Activated T-cell treated with anti-CD3 and anti-CD28 coated beads, Interleukin-2, amount 50 U/mL, for 4 hours (primary cell): Measurements from ENCODE around the gene MARCHF9. TPM values are rescaled to one million over a fixed set of nuclear protein-coding genes. Genes with fewer than 3 reads are reported as not detected.

Experiments
- ATAC-seq, 2 donors: fragments of 200-7000 bp; cut with Tn5 transposase; one replicate each; pipeline ENCODE4 v1.10.0; 2021
- DNase-seq: peaks from one replicate; pipeline ENCODE4 v3.0.0-alpha.2; 2020
- H3K27me3 Mint-ChIP-seq: one replicate; pipeline ENCODE4 v1.8.0; 2021; ENCODE audit warnings: low read depth, mixed read lengths
- H3K36me3 Mint-ChIP-seq: one replicate; pipeline ENCODE4 v1.8.0; 2022; ENCODE audit warnings: mixed read lengths; ENCODE audit not compliant: insufficient read depth
- H3K4me1 Mint-ChIP-seq: one replicate; pipeline ENCODE4 v1.8.0; 2021; ENCODE audit warnings: low read depth, mixed read lengths
- H3K4me3 Mint-ChIP-seq: one replicate; pipeline ENCODE4 v1.8.0; 2021; ENCODE audit warnings: mild to moderate bottlenecking, moderate library complexity, mixed read lengths
- H3K9me3 Mint-ChIP-seq: one replicate; pipeline ENCODE4 v1.8.0; 2021; ENCODE audit warnings: mixed read lengths
- total RNA-seq, 3 donors: library from RNA; stranded (reverse); gene quantifications; one replicate each; pipeline ENCODE4 v1.2.1, GENCODE V29; 2021

MARCHF9 gene
- total RNA-seq, 3 donors from 2014 or later: 15.7 to 17.6 (median 17.3) TPM

DNA sequence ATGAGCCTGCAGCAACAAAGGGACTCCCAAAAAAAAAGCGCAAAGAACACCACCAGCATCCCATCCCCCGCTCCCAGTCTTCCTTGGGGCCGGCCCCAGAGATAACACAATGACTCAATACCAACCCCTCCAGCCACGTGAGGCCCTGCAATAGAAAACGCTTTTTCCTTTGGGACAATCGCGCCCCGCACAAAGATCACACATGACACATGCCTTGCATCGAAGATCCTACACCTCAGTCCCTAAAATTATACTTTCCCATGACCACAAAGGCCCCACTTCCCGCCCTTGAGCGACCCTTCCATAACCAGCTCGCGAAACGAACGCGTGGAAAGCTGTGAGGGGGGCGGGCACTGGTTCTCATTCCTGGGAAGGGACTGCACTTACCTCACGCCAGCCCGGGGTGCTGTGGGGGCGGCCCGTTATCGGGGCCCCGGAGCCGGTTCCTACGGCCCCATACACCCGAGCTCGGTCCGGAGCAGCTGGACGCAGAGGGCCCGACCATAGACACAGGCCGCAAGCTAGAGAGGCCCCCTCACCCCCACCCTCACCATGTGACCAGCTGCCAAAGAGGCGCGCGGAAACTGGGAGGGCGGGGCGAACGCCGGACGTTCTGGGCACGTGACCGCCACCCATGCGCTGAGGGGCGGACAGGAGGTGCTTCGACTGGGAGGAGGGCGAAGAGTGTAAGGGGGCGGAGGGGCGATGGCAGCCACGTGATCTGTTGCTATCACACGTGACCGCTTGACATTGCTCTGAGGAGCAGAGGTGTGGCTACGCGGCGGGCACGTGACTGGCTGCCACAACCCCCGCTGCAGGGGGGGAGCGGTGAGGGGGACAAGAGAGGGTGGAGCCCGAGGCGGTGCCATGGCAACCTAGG is 2.9 kb upstream of the MARCHF9 start, which contains the start of gene CDK4:
Gene CDK4, minus strand, starts transcription at position 523 of the 880 bp plus-strand sequence. CDS start 593 bp downstream, outside the sequence.
- Mint-ChIP-seq H3K4me3 (peak within 1 kb of the TSS; percentile 96), H3K4me1 (peaks cover 53% of the 10 kb centered on the region), H3K9me3 (no peaks in the 10 kb centered on the region), H3K36me3 (peaks cover 30% of the 10 kb centered on the region), H3K27me3 (no peaks in the 10 kb centered on the region)
- ATAC-seq (peak; percentile 71 to 76), DNase-seq (peak; percentile 96)

DNA sequence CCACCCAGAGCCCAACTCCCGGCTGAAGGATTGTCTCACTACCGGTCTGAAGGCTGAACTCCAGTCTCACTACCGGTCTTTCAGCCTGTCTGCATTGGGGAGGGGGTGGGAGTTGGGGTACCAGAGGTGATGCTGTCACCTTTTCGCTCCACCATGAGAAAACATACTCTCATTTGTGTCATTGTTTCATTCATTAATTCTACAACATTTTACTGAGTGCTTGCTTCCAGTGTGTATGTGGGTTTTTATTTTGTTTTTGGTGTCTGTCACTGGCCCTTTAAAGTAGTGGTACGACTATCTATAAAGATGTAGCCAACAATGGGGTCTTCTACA is 2.3 kb upstream of the MARCHF9 start:
- Mint-ChIP-seq H3K9me3 (no peaks in the 10 kb centered on the region), H3K36me3 (peaks cover 25% of the 10 kb centered on the region), H3K4me1 (peaks cover 54% of the 10 kb centered on the region), H3K27me3 (no peaks in the 10 kb centered on the region), H3K4me3 (peak overlapping the region; percentile 96)
- DNase-seq (no peak), ATAC-seq (no peak)

DNA sequence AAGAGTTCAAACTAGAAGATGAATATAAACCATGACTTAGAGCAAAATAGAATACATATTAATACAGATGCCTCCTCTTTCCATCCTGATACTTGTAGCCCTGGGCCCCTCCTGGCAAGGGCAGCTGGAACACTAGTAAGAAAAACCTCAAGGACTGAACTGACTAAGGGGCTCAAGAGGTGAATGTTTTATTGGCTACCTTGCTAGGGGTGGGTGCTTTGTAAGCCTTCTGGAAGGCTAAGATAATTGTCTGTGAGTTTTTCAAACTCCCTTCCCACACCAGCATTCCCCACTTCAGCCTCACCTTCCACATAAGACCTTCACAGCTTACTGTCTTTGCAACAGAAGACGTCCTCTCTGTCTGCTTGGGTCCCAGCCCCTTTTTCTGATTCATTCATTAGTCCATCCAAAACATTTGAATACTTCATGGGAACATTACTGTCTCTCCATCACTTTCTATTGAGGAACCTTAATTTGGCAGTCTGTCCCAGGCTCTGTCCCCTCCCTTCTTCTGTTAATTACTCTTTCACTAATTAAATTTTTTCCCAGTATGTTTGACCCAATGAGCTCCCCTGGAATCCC is 1.1 kb upstream of the MARCHF9 start:
- no peaks in the 10 kb centered on the region for H3K27me3 Mint-ChIP-seq
- ATAC-seq (no peak), DNase-seq (no peak)
- peaks cover 54% of the 10 kb centered on the region for H3K4me1 Mint-ChIP-seq
- peak overlapping the region; percentile 86 for H3K4me3 Mint-ChIP-seq
- no peaks in the 10 kb centered on the region for H3K9me3 Mint-ChIP-seq
- H3K36me3 Mint-ChIP-seq: peaks cover 24% of the 10 kb centered on the region

DNA sequence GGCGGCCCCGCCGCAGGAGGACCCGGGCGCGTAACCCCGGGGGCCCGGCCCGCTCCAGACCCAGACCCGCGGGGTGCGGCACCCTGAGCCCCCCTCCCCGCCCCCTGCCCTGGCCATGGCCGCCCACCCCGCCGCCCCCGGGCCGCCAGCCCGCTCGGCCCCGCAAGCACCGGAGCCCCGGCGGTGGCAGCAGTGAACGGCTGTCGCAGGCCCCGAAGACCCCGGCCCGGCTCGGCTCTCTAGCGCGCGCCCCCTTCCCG is 221 bp downstream of the MARCHF9 start:
- H3K36me3 Mint-ChIP-seq: peaks cover 24% of the 10 kb centered on the region
- no peak overlapping the region for H3K4me3 Mint-ChIP-seq
- H3K9me3 Mint-ChIP-seq: no peaks in the 10 kb centered on the region
- DNase-seq: no peak
- no peaks in the 10 kb centered on the region for H3K27me3 Mint-ChIP-seq
- H3K4me1 Mint-ChIP-seq: peaks cover 60% of the 10 kb centered on the region
- no peak for ATAC-seq

DNA sequence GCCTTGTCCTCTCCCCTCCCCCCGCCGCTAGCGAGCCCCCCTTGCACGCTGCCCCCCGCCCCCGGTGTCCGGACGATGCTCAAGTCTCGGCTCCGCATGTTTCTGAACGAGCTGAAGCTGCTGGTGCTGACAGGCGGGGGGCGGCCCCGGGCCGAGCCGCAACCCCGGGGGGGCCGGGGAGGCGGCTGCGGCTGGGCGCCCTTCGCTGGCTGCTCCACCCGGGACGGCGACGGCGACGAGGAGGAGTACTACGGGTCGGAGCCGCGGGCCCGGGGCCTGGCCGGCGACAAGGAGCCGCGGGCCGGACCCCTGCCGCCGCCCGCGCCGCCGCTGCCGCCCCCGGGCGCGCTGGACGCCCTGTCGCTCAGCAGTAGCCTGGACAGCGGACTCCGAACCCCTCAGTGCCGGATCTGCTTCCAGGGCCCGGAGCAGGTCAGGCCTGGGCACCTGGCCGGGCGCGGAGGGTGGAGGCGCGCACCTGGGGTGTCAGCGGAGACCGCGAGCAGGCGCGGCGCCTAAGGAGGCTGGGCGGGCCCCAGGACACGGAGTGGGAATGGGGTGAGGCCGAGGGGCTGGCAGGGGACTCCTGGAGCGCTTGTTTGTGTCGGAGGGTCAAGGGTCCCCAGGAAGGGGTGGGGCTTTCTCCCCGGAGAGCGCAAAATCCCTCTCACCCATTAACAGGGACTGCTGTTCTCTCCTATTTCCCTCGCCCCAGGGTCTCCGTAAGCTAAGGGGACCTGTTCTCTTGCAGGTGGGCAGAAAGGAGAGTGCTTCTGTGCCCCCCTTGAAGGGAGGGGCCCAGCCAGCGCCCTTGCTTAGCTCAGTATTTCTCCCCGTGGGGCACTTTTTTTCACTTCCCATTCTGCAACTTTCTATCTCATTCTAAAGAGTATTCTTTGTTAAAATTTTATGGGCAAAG is 810 bp downstream of the MARCHF9 start:
- H3K4me3 Mint-ChIP-seq: peak overlapping the region; percentile 84
- H3K4me1 Mint-ChIP-seq: peaks cover 54% of the 10 kb centered on the region
- peaks cover 18% of the 10 kb centered on the region for H3K36me3 Mint-ChIP-seq
- ATAC-seq (no peak), DNase-seq (no peak)
- H3K27me3 Mint-ChIP-seq: no peaks in the 10 kb centered on the region
- H3K9me3 Mint-ChIP-seq: no peaks in the 10 kb centered on the region

DNA sequence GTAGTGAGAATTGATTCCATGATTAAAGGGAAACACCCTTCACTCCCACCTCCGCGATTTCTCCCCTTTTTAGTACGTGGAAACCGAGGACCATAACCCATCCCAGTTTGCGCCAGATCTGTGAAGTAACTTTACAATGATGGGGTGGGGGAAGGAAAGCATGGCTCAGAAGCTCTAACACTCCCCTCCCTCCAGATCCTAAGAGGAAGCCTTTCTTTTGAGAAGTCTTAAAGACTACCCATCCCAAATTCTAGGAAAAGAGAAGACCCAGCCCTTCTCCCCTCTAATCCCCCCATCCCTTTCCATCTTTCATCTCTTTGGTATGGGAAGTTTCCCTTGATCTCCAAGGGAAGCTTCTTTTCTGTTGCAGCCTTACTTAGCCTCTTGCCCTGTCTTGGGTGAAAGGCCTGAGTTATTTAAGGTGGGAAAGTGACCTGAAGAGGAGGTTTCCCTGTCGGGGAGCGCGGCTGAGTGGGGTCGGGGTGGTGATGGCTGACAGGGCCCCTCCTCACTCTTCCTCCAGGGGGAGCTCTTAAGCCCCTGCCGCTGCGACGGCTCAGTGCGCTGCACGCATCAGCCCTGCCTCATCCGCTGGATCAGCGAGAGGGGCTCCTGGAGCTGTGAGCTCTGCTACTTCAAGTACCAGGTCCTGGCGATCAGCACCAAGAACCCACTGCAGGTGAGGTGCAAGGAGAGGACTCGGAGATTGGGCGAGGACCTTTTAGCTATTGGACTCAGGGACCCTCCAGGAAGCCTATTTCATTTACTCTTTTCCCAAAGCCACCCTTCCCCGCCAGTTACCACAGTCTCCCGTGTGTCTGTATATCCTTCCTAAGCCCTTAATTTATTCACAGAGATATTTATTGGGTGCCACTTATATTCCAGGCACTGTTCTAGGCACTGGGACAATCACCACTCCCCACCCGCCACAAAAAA is 1.8 kb downstream of the MARCHF9 start:
- H3K27me3 Mint-ChIP-seq: no peaks in the 10 kb centered on the region
- peaks cover 45% of the 10 kb centered on the region for H3K4me1 Mint-ChIP-seq
- H3K36me3 Mint-ChIP-seq: peaks cover 11% of the 10 kb centered on the region
- peak; percentile 69 for DNase-seq
- no peaks in the 10 kb centered on the region for H3K9me3 Mint-ChIP-seq
- peak overlapping the region; percentile 84 for H3K4me3 Mint-ChIP-seq
- ATAC-seq: peak; percentile 37 to 42

DNA sequence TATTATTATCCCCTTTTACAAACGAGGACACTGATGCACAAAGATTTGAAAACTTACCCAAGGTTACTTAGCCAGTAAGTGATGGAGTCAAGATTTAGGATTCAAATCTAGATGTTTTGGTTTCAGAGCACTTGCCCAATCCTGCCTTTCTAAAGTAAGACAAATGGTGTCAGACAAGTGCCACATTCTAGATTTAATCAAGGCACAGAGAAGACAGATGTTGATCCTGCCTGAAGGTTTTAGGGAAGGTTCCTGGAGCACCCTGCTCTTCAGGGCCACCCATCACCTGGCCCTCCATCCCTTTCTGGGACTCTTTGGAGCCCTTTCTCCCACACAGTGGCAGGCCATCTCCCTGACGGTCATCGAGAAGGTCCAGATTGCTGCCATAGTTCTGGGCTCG is 2.9 kb downstream of the MARCHF9 start:
- Mint-ChIP-seq H3K4me1 (peaks cover 37% of the 10 kb centered on the region), H3K36me3 (peaks cover 12% of the 10 kb centered on the region), H3K4me3 (no peak overlapping the region), H3K27me3 (no peaks in the 10 kb centered on the region), H3K9me3 (no peaks in the 10 kb centered on the region)
- ATAC-seq (no peak), DNase-seq (no peak)

DNA sequence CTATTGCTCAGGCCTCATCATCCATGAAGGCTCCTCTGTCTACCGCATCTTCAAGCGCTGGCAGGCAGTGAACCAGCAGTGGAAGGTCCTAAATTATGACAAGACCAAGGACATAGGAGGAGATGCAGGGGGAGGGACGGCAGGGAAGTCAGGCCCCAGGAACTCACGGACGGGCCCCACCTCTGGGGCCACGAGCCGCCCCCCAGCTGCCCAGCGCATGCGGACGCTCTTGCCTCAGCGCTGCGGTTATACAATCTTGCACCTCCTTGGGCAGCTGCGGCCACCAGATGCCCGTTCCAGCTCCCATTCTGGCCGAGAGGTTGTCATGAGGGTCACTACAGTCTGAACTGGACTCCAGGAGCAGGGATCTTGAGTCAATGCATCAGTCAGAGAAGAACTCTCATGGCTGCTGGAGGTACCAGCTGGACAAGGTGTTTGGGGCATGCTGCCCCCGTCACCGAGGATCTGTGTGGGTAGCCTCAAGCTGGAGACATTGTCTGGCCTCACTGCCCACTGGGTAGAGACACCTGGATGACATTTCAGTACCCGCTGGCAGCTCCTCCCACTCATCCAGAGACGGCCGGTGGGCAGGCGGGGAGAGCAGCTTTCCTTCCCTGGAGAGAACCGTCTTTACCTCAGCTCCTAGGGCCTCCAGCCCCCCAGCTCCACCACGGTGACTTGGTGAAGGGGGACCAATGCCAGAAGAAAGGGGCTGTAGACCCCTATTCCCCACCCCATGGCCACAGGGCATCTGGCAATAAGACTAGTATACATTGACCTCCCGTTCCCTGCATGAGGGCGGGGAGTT is 3.9 kb downstream of the MARCHF9 start:
- peaks cover 8% of the 10 kb centered on the region for H3K27me3 Mint-ChIP-seq
- peaks cover 31% of the 10 kb centered on the region for H3K4me1 Mint-ChIP-seq
- H3K36me3 Mint-ChIP-seq: peaks cover 19% of the 10 kb centered on the region
- H3K4me3 Mint-ChIP-seq: no peak overlapping the region
- DNase-seq (no peak), ATAC-seq (no peak)
- no peaks in the 10 kb centered on the region for H3K9me3 Mint-ChIP-seq

DNA sequence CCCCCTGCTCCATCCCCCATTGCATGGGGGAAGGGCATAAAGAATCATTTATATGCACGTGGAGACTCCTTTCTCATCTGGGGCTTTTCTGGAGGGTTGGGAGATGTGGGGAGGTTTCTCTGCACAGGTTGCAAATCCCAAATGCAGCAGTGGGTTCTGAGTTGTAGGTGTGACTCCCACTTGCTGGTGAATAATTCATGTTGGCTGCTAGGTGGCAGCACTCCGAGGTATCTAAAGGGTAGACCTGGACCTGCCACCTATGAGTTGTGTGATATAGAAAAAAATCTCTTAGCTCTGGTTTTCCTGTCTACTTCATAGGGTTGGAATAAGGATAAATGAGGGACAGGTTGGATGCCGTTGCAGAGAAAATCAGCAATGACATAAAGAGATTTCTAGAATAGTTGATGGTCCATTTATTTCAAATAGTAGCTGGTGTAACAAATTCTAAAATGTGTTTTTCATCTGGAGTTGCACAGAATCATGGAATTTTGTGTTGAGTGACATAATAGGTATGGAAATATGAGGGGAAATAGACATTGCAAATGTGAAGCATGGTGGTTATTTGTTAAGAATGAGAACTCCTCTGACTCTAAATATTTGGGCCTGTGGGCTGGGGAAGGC is 4.6 kb downstream of the MARCHF9 start:
- Mint-ChIP-seq H3K4me3 (no peak overlapping the region), H3K36me3 (peaks cover 19% of the 10 kb centered on the region), H3K4me1 (peaks cover 29% of the 10 kb centered on the region), H3K27me3 (peaks cover 12% of the 10 kb centered on the region), H3K9me3 (no peaks in the 10 kb centered on the region)
- no peak for DNase-seq
- ATAC-seq: peak; percentile 17 to 18

DNA sequence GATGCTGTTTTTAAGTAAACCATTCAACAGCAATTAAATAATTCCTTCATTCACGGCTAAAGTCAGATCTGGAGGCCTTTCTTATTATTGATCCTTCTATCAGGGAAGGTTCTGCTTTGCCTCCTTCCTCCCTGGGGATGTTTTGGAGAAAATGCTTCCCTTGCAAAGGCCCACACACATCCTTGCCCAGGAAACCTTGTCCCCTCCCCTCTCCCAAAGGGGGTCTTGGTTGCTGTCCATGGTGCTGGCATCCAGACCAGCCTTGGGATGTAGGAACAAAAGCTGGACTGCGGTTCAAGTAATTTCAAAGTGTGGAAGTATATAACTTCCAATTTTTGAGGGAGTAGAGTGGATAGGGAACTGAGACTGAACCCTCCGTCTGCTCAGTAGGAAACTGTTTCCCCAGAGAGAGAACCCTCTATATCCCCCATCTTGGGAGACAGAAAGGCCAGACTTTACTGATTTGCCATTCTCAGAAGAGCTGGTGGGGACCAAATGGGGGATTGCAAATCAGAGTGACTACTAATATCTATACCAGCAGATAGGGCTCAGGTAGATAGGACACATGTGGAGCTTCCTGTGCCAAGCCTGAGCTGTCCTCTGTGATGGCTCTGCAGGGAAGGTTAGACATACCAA is 5.6 kb downstream of the MARCHF9 start:
- peaks cover 32% of the 10 kb centered on the region for H3K4me1 Mint-ChIP-seq
- H3K27me3 Mint-ChIP-seq: peaks cover 15% of the 10 kb centered on the region
- ATAC-seq (no peak), DNase-seq (no peak)
- peaks cover 19% of the 10 kb centered on the region for H3K36me3 Mint-ChIP-seq
- H3K9me3 Mint-ChIP-seq: no peaks in the 10 kb centered on the region
- H3K4me3 Mint-ChIP-seq: no peak overlapping the region

DNA sequence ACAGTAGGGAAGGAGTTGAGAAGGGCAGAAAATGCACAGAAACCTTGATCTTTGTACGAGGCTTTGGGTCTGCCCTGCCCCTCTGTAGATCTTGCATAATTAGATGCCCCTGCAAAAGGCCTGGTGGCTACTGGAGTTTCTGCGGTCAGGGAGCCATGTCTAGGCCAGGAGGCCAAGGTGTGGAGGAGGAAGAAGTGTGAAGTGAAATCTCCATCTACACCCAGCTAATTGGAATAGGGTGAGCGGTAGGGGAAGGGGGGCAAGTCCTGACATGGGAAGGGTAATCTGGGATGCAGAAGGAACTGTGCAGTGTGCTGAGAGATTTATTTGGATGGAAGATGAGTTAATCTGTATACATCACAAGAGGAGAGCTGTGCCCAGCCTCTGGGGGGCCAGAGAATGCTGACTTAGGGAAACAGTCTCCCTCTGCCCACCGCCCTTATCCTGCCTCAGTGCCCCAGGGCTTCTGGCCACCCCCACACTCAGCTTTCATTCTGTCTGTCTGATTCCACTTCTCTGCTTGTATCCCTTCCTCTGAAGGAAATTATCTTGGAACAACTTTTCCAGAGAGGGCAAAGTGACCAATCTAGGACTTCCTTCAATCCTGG is 6.6 kb downstream of the MARCHF9 start:
- Mint-ChIP-seq H3K9me3 (no peaks in the 10 kb centered on the region), H3K27me3 (peaks cover 21% of the 10 kb centered on the region), H3K4me1 (peaks cover 35% of the 10 kb centered on the region), H3K4me3 (no peak overlapping the region), H3K36me3 (peaks cover 19% of the 10 kb centered on the region)
- DNase-seq (no peak), ATAC-seq (no peak)

DNA sequence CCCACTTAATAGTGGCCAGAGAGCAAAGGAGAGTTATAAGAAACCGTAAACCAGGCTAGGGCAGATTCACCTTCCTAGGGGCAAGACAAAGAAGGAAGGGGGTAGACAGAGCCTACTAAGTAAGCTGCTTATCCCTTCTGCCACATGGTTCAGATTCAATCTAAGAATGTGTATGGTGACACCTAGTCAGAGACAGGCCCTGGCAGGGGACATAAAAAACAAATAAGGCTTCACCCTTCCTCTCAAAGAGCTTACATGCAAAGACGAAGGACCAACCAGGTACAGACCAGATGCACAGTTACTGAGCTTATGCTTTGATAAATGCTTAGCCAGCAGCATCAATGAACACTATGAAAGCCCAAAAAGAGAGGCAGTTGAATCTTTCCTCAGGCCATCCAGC is 7.6 kb downstream of the MARCHF9 start:
- H3K27me3 Mint-ChIP-seq: peaks cover 26% of the 10 kb centered on the region
- no peaks in the 10 kb centered on the region for H3K9me3 Mint-ChIP-seq
- DNase-seq (no peak), ATAC-seq (no peak)
- H3K36me3 Mint-ChIP-seq: peaks cover 19% of the 10 kb centered on the region
- H3K4me1 Mint-ChIP-seq: peaks cover 32% of the 10 kb centered on the region
- H3K4me3 Mint-ChIP-seq: no peak overlapping the region
